Measurements from ENCODE around the gene KCTD4.

KCTD4 gene

GRCh38 chr13:45209229-45209628 is 8.4 kb upstream of the KCTD4 start:
- H3K4me3 ChIP-seq (ENCODE audit: low read length): no peak overlapping the region
- peaks cover 6% of the 10 kb centered on the region for H3K4me1 ChIP-seq (ENCODE audit: control insufficient read depth, insufficient read depth, low read length)
- H3K36me3 ChIP-seq (ENCODE audit: control insufficient read depth, insufficient read depth, low read length): no peaks in the 10 kb centered on the region
- H3K9me3 ChIP-seq (ENCODE audit: control insufficient read depth, low read length): no peaks in the 10 kb centered on the region
- no peaks in the 10 kb centered on the region for H3K27me3 ChIP-seq (ENCODE audit: control insufficient read depth, insufficient read depth, low read length)
- H3K9ac ChIP-seq (ENCODE audit: low read length): no peak overlapping the region

- no peaks in the 10 kb centered on the region for H3K27me3 ChIP-seq (ENCODE audit: control insufficient read depth, insufficient read depth, low read length)
- no peaks in the 10 kb centered on the region for H3K9me3 ChIP-seq (ENCODE audit: control insufficient read depth, low read length)
- H3K36me3 ChIP-seq (ENCODE audit: control insufficient read depth, insufficient read depth, low read length): no peaks in the 10 kb centered on the region
- H3K4me3 ChIP-seq (ENCODE audit: low read length): no peak overlapping the region
- H3K4me1 ChIP-seq (ENCODE audit: control insufficient read depth, insufficient read depth, low read length): peaks cover 6% of the 10 kb centered on the region
- no peak overlapping the region for H3K9ac ChIP-seq (ENCODE audit: low read length)
Measured at GRCh38 chr13:45208132-45208531, 7.3 kb upstream of the KCTD4 start.

GRCh38 chr13:45207319-45207718 is 6.5 kb upstream of the KCTD4 start:
- H3K9ac ChIP-seq (ENCODE audit: low read length): no peak overlapping the region
- H3K9me3 ChIP-seq (ENCODE audit: control insufficient read depth, low read length): no peaks in the 10 kb centered on the region
- no peaks in the 10 kb centered on the region for H3K27me3 ChIP-seq (ENCODE audit: control insufficient read depth, insufficient read depth, low read length)
- H3K4me1 ChIP-seq (ENCODE audit: control insufficient read depth, insufficient read depth, low read length): peaks cover 6% of the 10 kb centered on the region
- H3K4me3 ChIP-seq (ENCODE audit: low read length): no peak overlapping the region
- H3K36me3 ChIP-seq (ENCODE audit: control insufficient read depth, insufficient read depth, low read length): no peaks in the 10 kb centered on the region

- peaks cover 6% of the 10 kb centered on the region for H3K4me1 ChIP-seq (ENCODE audit: control insufficient read depth, insufficient read depth, low read length)
- no peaks in the 10 kb centered on the region for H3K9me3 ChIP-seq (ENCODE audit: control insufficient read depth, low read length)
- no peaks in the 10 kb centered on the region for H3K27me3 ChIP-seq (ENCODE audit: control insufficient read depth, insufficient read depth, low read length)
- H3K36me3 ChIP-seq (ENCODE audit: control insufficient read depth, insufficient read depth, low read length): no peaks in the 10 kb centered on the region
- no peak overlapping the region for H3K9ac ChIP-seq (ENCODE audit: low read length)
- no peak overlapping the region for H3K4me3 ChIP-seq (ENCODE audit: low read length)
Measured at GRCh38 chr13:45206340-45206739, 5.5 kb upstream of the KCTD4 start.

- no peaks in the 10 kb centered on the region for H3K27me3 ChIP-seq (ENCODE audit: control insufficient read depth, insufficient read depth, low read length)
- no peak overlapping the region for H3K4me3 ChIP-seq (ENCODE audit: low read length)
- no peaks in the 10 kb centered on the region for H3K9me3 ChIP-seq (ENCODE audit: control insufficient read depth, low read length)
- peaks cover 6% of the 10 kb centered on the region for H3K4me1 ChIP-seq (ENCODE audit: control insufficient read depth, insufficient read depth, low read length)
- no peaks in the 10 kb centered on the region for H3K36me3 ChIP-seq (ENCODE audit: control insufficient read depth, insufficient read depth, low read length)
- H3K9ac ChIP-seq (ENCODE audit: low read length): no peak overlapping the region
Measured at GRCh38 chr13:45205124-45205523, 4.3 kb upstream of the KCTD4 start.

- no peaks in the 10 kb centered on the region for H3K4me1 ChIP-seq (ENCODE audit: control insufficient read depth, insufficient read depth, low read length)
- H3K9ac ChIP-seq (ENCODE audit: low read length): no peak overlapping the region
- no peaks in the 10 kb centered on the region for H3K27me3 ChIP-seq (ENCODE audit: control insufficient read depth, insufficient read depth, low read length)
- no peaks in the 10 kb centered on the region for H3K36me3 ChIP-seq (ENCODE audit: control insufficient read depth, insufficient read depth, low read length)
- H3K9me3 ChIP-seq (ENCODE audit: control insufficient read depth, low read length): no peaks in the 10 kb centered on the region
- no peak overlapping the region for H3K4me3 ChIP-seq (ENCODE audit: low read length)
Measured at GRCh38 chr13:45199711-45200110, 1.1 kb downstream of the KCTD4 start.

- H3K9me3 ChIP-seq (ENCODE audit: control insufficient read depth, low read length): no peaks in the 10 kb centered on the region
- H3K4me3 ChIP-seq (ENCODE audit: low read length): no peak overlapping the region
- H3K9ac ChIP-seq (ENCODE audit: low read length): no peak overlapping the region
- no peaks in the 10 kb centered on the region for H3K36me3 ChIP-seq (ENCODE audit: control insufficient read depth, insufficient read depth, low read length)
- H3K27me3 ChIP-seq (ENCODE audit: control insufficient read depth, insufficient read depth, low read length): no peaks in the 10 kb centered on the region
- H3K4me1 ChIP-seq (ENCODE audit: control insufficient read depth, insufficient read depth, low read length): no peaks in the 10 kb centered on the region
Measured at GRCh38 chr13:45198924-45199323, 1.9 kb downstream of the KCTD4 start.

GRCh38 chr13:45198041-45198440 is 2.8 kb downstream of the KCTD4 start:
- Histone ChIP-seq H3K4me1 (ENCODE audit: control insufficient read depth, insufficient read depth, low read length) (no peaks in the 10 kb centered on the region), H3K9me3 (ENCODE audit: control insufficient read depth, low read length) (no peaks in the 10 kb centered on the region), H3K27me3 (ENCODE audit: control insufficient read depth, insufficient read depth, low read length) (no peaks in the 10 kb centered on the region), H3K9ac (ENCODE audit: low read length) (no peak overlapping the region), H3K36me3 (ENCODE audit: control insufficient read depth, insufficient read depth, low read length) (no peaks in the 10 kb centered on the region), H3K4me3 (ENCODE audit: low read length) (no peak overlapping the region)

- Histone ChIP-seq H3K27me3 (ENCODE audit: control insufficient read depth, insufficient read depth, low read length) (no peaks in the 10 kb centered on the region), H3K9me3 (ENCODE audit: control insufficient read depth, low read length) (no peaks in the 10 kb centered on the region), H3K4me3 (ENCODE audit: low read length) (no peak overlapping the region), H3K4me1 (ENCODE audit: control insufficient read depth, insufficient read depth, low read length) (no peaks in the 10 kb centered on the region), H3K9ac (ENCODE audit: low read length) (no peak overlapping the region), H3K36me3 (ENCODE audit: control insufficient read depth, insufficient read depth, low read length) (no peaks in the 10 kb centered on the region)
Measured at GRCh38 chr13:45196622-45197021, 4.2 kb downstream of the KCTD4 start.

- Histone ChIP-seq H3K4me3 (ENCODE audit: low read length) (no peak overlapping the region), H3K36me3 (ENCODE audit: control insufficient read depth, insufficient read depth, low read length) (no peaks in the 10 kb centered on the region), H3K4me1 (ENCODE audit: control insufficient read depth, insufficient read depth, low read length) (no peaks in the 10 kb centered on the region), H3K27me3 (ENCODE audit: control insufficient read depth, insufficient read depth, low read length) (no peaks in the 10 kb centered on the region), H3K9ac (ENCODE audit: low read length) (no peak overlapping the region), H3K9me3 (ENCODE audit: control insufficient read depth, low read length) (no peaks in the 10 kb centered on the region)
Measured at GRCh38 chr13:45196096-45196495, 4.7 kb downstream of the KCTD4 start.

GRCh38 chr13:45195421-45195820 is 5.4 kb downstream of the KCTD4 start:
- Histone ChIP-seq H3K9ac (ENCODE audit: low read length) (no peak overlapping the region), H3K4me1 (ENCODE audit: control insufficient read depth, insufficient read depth, low read length) (no peaks in the 10 kb centered on the region), H3K9me3 (ENCODE audit: control insufficient read depth, low read length) (no peaks in the 10 kb centered on the region), H3K27me3 (ENCODE audit: control insufficient read depth, insufficient read depth, low read length) (no peaks in the 10 kb centered on the region), H3K4me3 (ENCODE audit: low read length) (no peak overlapping the region), H3K36me3 (ENCODE audit: control insufficient read depth, insufficient read depth, low read length) (no peaks in the 10 kb centered on the region)

- Histone ChIP-seq H3K9ac (ENCODE audit: low read length) (no peak overlapping the region), H3K9me3 (ENCODE audit: control insufficient read depth, low read length) (no peaks in the 10 kb centered on the region), H3K4me3 (ENCODE audit: low read length) (no peak overlapping the region), H3K4me1 (ENCODE audit: control insufficient read depth, insufficient read depth, low read length) (no peaks in the 10 kb centered on the region), H3K27me3 (ENCODE audit: control insufficient read depth, insufficient read depth, low read length) (no peaks in the 10 kb centered on the region), H3K36me3 (ENCODE audit: control insufficient read depth, insufficient read depth, low read length) (no peaks in the 10 kb centered on the region)
Measured at GRCh38 chr13:45194081-45194939, 6.5 kb downstream of the KCTD4 start.

GRCh38 chr13:45191874-45192273 is 9.0 kb downstream of the KCTD4 start:
- no peaks in the 10 kb centered on the region for H3K9me3 ChIP-seq (ENCODE audit: control insufficient read depth, low read length)
- no peaks in the 10 kb centered on the region for H3K4me1 ChIP-seq (ENCODE audit: control insufficient read depth, insufficient read depth, low read length)
- no peaks in the 10 kb centered on the region for H3K36me3 ChIP-seq (ENCODE audit: control insufficient read depth, insufficient read depth, low read length)
- H3K27me3 ChIP-seq (ENCODE audit: control insufficient read depth, insufficient read depth, low read length): no peaks in the 10 kb centered on the region
- no peak overlapping the region for H3K4me3 ChIP-seq (ENCODE audit: low read length)
- H3K9ac ChIP-seq (ENCODE audit: low read length): no peak overlapping the region

Data from mucosa of stomach (tissue), 1 donor.